CD4-positive, CD25-positive, alpha-beta regulatory T cell (primary cell): Measurements from ENCODE around the gene RHBG. TPM values are rescaled to one million over a fixed set of nuclear protein-coding genes. Genes with fewer than 3 reads are reported as not detected.
A peak's percentile ranks its signal among the peaks of the same experiment; 100 is the strongest.

Experiments
- ATAC-seq, 2 donors: fragments of 150-1000 bp; cut with Tn5 transposase; one replicate each; pipeline ENCODE4 v1.10.0; 2021; ENCODE audit warnings: low read depth in 2 of 2, moderate number of reproducible peaks in 2 of 2, moderate library complexity in 1 of 2
- DNase-seq, 3 donors: peaks; one replicate each; pipeline versions ENCODE4 v3.0.0 to v3.0.0-alpha.2; 2012 to 2022; ENCODE audit warnings: mixed read lengths in 1 of 3
- H3K27ac ChIP-seq: one replicate; pipeline ENCODE4 v1.7.0; 2013; ENCODE audit warnings: mild to moderate bottlenecking, low read length; ENCODE audit not compliant: insufficient read depth, poor library complexity, severe bottlenecking
- H3K27me3 ChIP-seq: one replicate; pipeline ENCODE4 v1.7.0; 2013; ENCODE audit warnings: low read length; ENCODE audit not compliant: control insufficient read depth, insufficient read depth
- H3K36me3 ChIP-seq: one replicate; pipeline ENCODE4 v1.7.0; 2013; ENCODE audit warnings: mild to moderate bottlenecking, low read length, moderate library complexity; ENCODE audit not compliant: control insufficient read depth, insufficient read depth
- H3K4me1 ChIP-seq: 2 replicates; pipeline ENCODE4 v1.7.0; 2013; ENCODE audit warnings: mild to moderate bottlenecking, low read length; ENCODE audit not compliant: insufficient read depth, control insufficient read depth, poor library complexity, severe bottlenecking
- H3K4me3 ChIP-seq: one replicate; pipeline ENCODE4 v1.7.0; 2013; ENCODE audit warnings: low read depth, mild to moderate bottlenecking, low read length, moderate library complexity
- H3K9me3 ChIP-seq, 2 experiments: 1 replicate in 1 of 2; 2 replicates in 1 of 2; pipeline ENCODE4 v1.7.0; 2013; ENCODE audit warnings: low read length in 2 of 2, mild to moderate bottlenecking in 1 of 2, moderate library complexity in 1 of 2; ENCODE audit not compliant: control insufficient read depth in 2 of 2
- H3K27ac Mint-ChIP-seq, 3 donors: one replicate each; pipeline ENCODE4 v1.8.0; 2020 to 2022; ENCODE audit warnings: mild to moderate bottlenecking in 3 of 3, mixed read lengths in 3 of 3, moderate library complexity in 2 of 3
- H3K27me3 Mint-ChIP-seq: one replicate; pipeline ENCODE4 v1.8.0; 2022; ENCODE audit warnings: mild to moderate bottlenecking, mixed read lengths
- H3K36me3 Mint-ChIP-seq: one replicate; pipeline ENCODE4 v1.8.0; 2020; ENCODE audit warnings: mixed read lengths
- H3K4me1 Mint-ChIP-seq, 4 donors: one replicate each; pipeline ENCODE4 v1.8.0; 2020 to 2022; ENCODE audit warnings: mixed read lengths in 4 of 4, mild to moderate bottlenecking in 1 of 4
- H3K4me3 Mint-ChIP-seq, 4 donors: one replicate each; pipeline ENCODE4 v1.8.0; 2020 to 2022; ENCODE audit warnings: mild to moderate bottlenecking in 4 of 4, mixed read lengths in 4 of 4, moderate library complexity in 3 of 4
- H3K9me3 Mint-ChIP-seq, 7 donors: one replicate each; pipeline ENCODE4 v1.8.0; 2020 to 2022; ENCODE audit warnings: mixed read lengths in 7 of 7, mild to moderate bottlenecking in 3 of 7, moderate library complexity in 2 of 7
- polyA plus RNA-seq, 4 donors: library from polyadenylated mRNA; unstranded; fragments of 300-500 nt; fragmentation: Illumina TruSeq; gene quantifications; one replicate each; pipeline ENCODE4 v1.2.3, GENCODE V29; 2021
- total RNA-seq: library from RNA; stranded (reverse); gene quantifications from one replicate; pipeline ENCODE4 v1.2.3, GENCODE V29; 2022

Gene RHBG
- total and polyA plus RNA-seq, 5 donors from 2014 or later, result not detected

DNA sequence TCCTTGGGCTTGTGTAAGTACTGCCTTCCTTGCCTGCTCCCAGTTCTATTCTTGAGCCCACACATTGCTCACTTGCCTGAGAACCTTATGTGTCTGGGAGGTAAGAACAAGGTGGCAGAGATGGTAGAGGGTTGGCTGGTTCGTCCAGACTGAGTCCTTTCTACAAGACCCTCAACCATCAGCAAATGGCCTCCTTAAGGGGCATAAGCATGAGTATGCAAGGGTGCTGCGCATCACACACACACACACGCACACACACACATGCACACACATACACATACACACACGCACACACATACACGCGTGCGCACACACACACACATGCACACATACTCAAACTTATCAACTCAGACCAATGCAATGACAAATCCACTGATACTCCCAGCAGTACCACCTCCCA, 56.9 kb downstream of the RHBG start:
- Histone ChIP-seq H3K27ac (no peak overlapping the region), H3K36me3 (no peaks in the 10 kb centered on the region), H3K4me3 (no peak overlapping the region), H3K27me3 (peaks cover 66% of the 10 kb centered on the region), H3K4me1 (peaks cover 11% of the 10 kb centered on the region), H3K9me3 (no peaks in the 10 kb centered on the region)
- Mint-ChIP-seq H3K4me1 (peaks cover 0 to 13% (median 6%) of the 10 kb centered on the region in 4 donors), H3K9me3 (peaks cover 0 to 3% (median 0%) of the 10 kb centered on the region in 7 donors), H3K27me3 (peaks cover 83% of the 10 kb centered on the region), H3K27ac (no peak overlapping the region), H3K4me3 (no peak overlapping the region), H3K36me3 (no peaks in the 10 kb centered on the region)
- no peak for DNase-seq
- ATAC-seq, result no peak

DNA sequence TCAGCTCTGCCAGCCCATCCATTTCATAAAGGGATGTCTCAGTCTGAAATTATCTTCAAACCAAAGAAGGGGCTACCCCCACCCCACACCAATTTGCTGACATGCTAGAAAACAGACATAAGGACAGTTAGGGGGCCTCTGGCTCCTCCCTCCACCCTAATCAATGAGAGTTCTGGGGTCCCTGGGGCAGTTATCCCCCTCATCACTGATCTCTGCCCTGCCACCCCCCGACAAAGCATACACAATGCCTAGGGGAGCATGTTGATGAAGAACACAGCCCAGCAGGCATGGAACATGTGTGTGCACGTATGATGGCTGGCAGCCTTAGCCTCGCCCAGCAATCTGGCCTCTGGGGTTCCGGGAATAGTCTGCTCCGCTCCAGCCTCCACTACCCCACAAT, 58.9 kb downstream of the RHBG start:
- Histone ChIP-seq H3K9me3 (no peaks in the 10 kb centered on the region), H3K4me3 (no peak overlapping the region), H3K27me3 (peaks cover 71% of the 10 kb centered on the region), H3K36me3 (no peaks in the 10 kb centered on the region), H3K27ac (no peak overlapping the region), H3K4me1 (no peaks in the 10 kb centered on the region)
- peaks cover 88% of the 10 kb centered on the region for H3K27me3 Mint-ChIP-seq
- peaks cover 0 to 3% (median 0%) of the 10 kb centered on the region in 7 donors for H3K9me3 Mint-ChIP-seq
- DNase-seq (no peak), ATAC-seq (no peak)
- no peak overlapping the region for H3K4me3 Mint-ChIP-seq
- H3K27ac Mint-ChIP-seq, result peak overlapping the region in 1 of 3 donors; percentile 2
- no peaks in the 10 kb centered on the region for H3K36me3 Mint-ChIP-seq
- H3K4me1 Mint-ChIP-seq, result peaks cover 0 to 3% (median 1%) of the 10 kb centered on the region in 4 donors

DNA sequence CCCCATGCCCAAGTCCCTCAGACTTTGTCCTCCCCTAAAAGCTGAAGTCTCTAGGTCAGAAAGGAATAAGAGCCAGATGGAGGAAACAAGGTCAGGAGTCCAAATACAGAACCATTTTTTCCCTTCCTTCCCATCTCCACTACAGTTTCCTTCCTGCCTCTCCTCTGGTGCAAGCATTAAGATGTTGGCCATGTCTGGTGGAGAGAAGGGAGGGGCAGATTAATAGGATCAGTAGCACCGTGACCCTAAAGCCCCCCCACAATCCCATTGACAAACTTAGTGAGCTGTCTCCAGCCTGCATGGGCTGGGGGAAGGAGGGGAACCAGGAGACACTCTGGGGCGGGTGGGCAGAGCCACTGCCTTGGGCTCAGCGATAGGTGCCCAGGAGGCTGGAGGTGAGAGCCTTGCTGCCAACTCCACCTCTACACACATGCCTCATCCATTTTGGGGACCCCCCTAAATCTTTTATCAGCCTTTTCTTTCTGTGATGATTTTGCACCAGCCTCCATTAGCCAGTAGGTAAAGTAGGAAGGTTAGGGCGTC, 59.8 kb downstream of the RHBG start:
- DNase-seq, result no peak
- no peak overlapping the region for H3K27ac Mint-ChIP-seq
- Histone ChIP-seq H3K4me1 (no peaks in the 10 kb centered on the region), H3K27ac (no peak overlapping the region), H3K9me3 (no peaks in the 10 kb centered on the region), H3K27me3 (peaks cover 71% of the 10 kb centered on the region), H3K4me3 (no peak overlapping the region), H3K36me3 (no peaks in the 10 kb centered on the region)
- peaks cover 0 to 6% (median 1%) of the 10 kb centered on the region in 4 donors for H3K4me1 Mint-ChIP-seq
- H3K9me3 Mint-ChIP-seq, result peaks cover 0 to 3% (median 0%) of the 10 kb centered on the region in 7 donors
- ATAC-seq, result no peak
- H3K36me3 Mint-ChIP-seq, result no peaks in the 10 kb centered on the region
- H3K4me3 Mint-ChIP-seq, result no peak overlapping the region
- H3K27me3 Mint-ChIP-seq, result peaks cover 88% of the 10 kb centered on the region

- H3K4me1 Mint-ChIP-seq, result peaks cover 0 to 6% (median 1%) of the 10 kb centered on the region in 4 donors
- H3K4me1 ChIP-seq, result no peaks in the 10 kb centered on the region
- H3K4me3 ChIP-seq, result no peak overlapping the region
- H3K27me3 ChIP-seq, result peaks cover 69% of the 10 kb centered on the region
- H3K36me3 Mint-ChIP-seq, result no peaks in the 10 kb centered on the region
- no peaks in the 10 kb centered on the region for H3K36me3 ChIP-seq
- peaks cover 0 to 3% (median 0%) of the 10 kb centered on the region in 7 donors for H3K9me3 Mint-ChIP-seq
- H3K27ac ChIP-seq, result no peak overlapping the region
- no peaks in the 10 kb centered on the region for H3K9me3 ChIP-seq
- peak overlapping the region in 1 of 4 donors; percentile 16 for H3K4me3 Mint-ChIP-seq
- H3K27ac Mint-ChIP-seq, result no peak overlapping the region
- DNase-seq (no peak), ATAC-seq (no peak)
- H3K27me3 Mint-ChIP-seq, result peaks cover 88% of the 10 kb centered on the region
These were observed 60.5 kb downstream of the RHBG start for GRCh38 chr1:156429313-156430060.

DNA sequence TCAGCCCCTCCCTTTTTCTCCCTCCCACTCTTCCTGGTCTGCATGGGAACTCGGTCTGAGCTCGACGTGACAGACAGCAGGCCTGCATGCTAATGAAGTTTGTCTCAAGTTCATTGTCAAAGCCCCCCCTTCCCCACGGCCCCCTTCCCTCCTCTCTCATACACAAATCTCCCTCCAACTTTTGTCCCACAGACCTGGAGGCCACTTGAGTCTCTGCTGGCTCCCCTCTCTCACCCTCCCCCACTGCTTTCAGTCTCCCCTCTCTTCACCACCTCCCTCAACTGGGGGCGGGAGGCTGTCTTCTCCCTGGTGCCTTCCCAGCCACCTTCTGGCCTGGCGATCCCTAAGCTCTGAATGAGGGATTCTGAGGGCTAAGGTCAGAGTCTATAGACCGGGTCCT, 61.3 kb downstream of the RHBG start:
- no peak for ATAC-seq
- no peak overlapping the region for H3K27ac Mint-ChIP-seq
- H3K9me3 Mint-ChIP-seq, result peaks cover 0 to 3% (median 0%) of the 10 kb centered on the region in 7 donors
- no peaks in the 10 kb centered on the region for H3K36me3 Mint-ChIP-seq
- peaks cover 89% of the 10 kb centered on the region for H3K27me3 Mint-ChIP-seq
- Histone ChIP-seq H3K27ac (no peak overlapping the region), H3K9me3 (no peaks in the 10 kb centered on the region), H3K27me3 (peaks cover 72% of the 10 kb centered on the region), H3K4me3 (no peak overlapping the region), H3K36me3 (no peaks in the 10 kb centered on the region), H3K4me1 (peaks cover 3% of the 10 kb centered on the region)
- H3K4me1 Mint-ChIP-seq, result peaks cover 0 to 6% (median 5%) of the 10 kb centered on the region in 4 donors
- no peak overlapping the region for H3K4me3 Mint-ChIP-seq
- no peak for DNase-seq

- no peak for ATAC-seq
- DNase-seq, result no peak
- Mint-ChIP-seq H3K4me1 (peaks cover 0 to 10% (median 7%) of the 10 kb centered on the region in 4 donors), H3K9me3 (peaks cover 0 to 3% (median 0%) of the 10 kb centered on the region in 7 donors), H3K4me3 (no peak overlapping the region), H3K36me3 (no peaks in the 10 kb centered on the region), H3K27ac (no peak overlapping the region), H3K27me3 (peaks cover 93% of the 10 kb centered on the region)
- H3K4me3 ChIP-seq, result no peak overlapping the region
- no peaks in the 10 kb centered on the region for H3K9me3 ChIP-seq
- no peak overlapping the region for H3K27ac ChIP-seq
- peaks cover 69% of the 10 kb centered on the region for H3K27me3 ChIP-seq
- no peaks in the 10 kb centered on the region for H3K36me3 ChIP-seq
- peaks cover 4% of the 10 kb centered on the region for H3K4me1 ChIP-seq
These were observed 61.9 kb downstream of the RHBG start for GRCh38 chr1:156430866-156431265.

GRCh38 chr1:156431366-156431765, 62.4 kb downstream of the RHBG start:
- H3K4me1 ChIP-seq, result peaks cover 6% of the 10 kb centered on the region
- Mint-ChIP-seq H3K36me3 (no peaks in the 10 kb centered on the region), H3K9me3 (peaks cover 0 to 3% (median 0%) of the 10 kb centered on the region in 7 donors), H3K27me3 (peaks cover 96% of the 10 kb centered on the region), H3K27ac (no peak overlapping the region), H3K4me3 (no peak overlapping the region), H3K4me1 (peaks cover 0 to 11% (median 7%) of the 10 kb centered on the region in 4 donors)
- no peaks in the 10 kb centered on the region for H3K9me3 ChIP-seq
- DNase-seq (no peak), ATAC-seq (no peak)
- no peak overlapping the region for H3K27ac ChIP-seq
- no peaks in the 10 kb centered on the region for H3K36me3 ChIP-seq
- H3K4me3 ChIP-seq, result no peak overlapping the region
- H3K27me3 ChIP-seq, result peaks cover 64% of the 10 kb centered on the region
